HG02943 (cell line): ENCODE data around the gene RAMACL.
"Not testable (repeated sequence)": the region's sequence is repeated elsewhere in the genome, so short reads cannot be mapped to it uniquely, and the experiment has no call there.

Experiments used
- ATAC-seq: cut with Tn5 transposase; IDR thresholded peaks from one replicate; pipeline ENCODE4 v1.9.1; 2021; ENCODE audit warnings: mild to moderate bottlenecking, low read depth, moderate library complexity; ENCODE audit not compliant: unreplicated experiment

The RAMACL gene

DNA sequence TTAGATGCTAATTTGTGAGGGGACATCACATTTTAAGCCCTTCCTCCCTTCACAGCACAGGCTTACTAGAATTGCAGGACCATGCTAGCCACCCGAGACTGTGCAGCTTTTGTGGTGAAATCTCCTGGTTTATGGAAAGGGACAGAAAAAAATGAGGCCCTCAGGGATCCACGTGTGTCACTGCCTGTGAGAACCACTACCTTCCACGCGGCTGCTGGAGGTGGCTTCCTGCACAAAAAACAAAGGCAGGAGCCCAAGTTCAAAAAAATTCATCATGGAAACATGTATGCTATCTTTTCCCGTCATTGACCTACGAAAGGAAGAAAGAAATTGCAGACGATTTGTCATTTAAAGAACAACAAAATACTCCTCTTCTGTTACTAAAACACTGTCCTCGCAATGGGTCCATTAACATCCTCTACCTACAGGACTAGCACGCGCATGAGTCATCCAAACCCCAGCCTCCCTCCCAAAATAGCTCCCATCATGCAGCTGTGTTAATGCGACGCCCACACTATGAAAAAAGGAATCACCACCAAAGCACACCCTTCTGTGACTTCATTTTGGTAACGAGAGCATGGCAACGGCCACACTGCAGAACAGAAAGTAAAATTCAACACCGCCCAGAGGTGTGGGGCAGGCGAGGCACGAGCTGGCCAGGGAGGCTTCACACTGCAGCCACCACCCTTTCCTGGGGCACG lies 45.7 kb downstream of the RAMACL start:
- ATAC-seq: peak; percentile 88

DNA sequence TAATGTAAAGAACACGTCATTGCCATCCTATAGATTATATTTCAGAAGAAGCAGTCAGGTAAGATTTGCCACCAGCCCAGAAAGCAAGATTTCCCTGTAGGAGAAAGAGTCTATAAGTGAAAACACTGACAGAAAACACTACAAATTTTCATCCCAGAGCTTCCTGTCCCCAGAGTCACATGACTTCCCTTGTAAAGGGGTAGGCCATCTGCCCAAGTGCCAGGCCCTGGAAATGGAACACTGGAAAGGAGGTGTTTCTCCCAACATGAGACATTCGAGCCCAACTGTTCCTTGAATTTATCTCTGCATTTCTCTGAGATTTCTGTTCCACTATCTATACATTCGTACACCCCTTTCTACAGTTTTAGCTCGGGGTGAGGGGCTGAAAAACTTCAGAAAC lies 46.9 kb downstream of the RAMACL start:
- no peak for ATAC-seq

GRCh38 chr6:166539011-166539385 lies 47.5 kb downstream of the RAMACL start:
- not testable (repeated sequence) for ATAC-seq

GRCh38 chr6:166538297-166539010 lies 48.0 kb downstream of the RAMACL start:
- no peak for ATAC-seq

DNA sequence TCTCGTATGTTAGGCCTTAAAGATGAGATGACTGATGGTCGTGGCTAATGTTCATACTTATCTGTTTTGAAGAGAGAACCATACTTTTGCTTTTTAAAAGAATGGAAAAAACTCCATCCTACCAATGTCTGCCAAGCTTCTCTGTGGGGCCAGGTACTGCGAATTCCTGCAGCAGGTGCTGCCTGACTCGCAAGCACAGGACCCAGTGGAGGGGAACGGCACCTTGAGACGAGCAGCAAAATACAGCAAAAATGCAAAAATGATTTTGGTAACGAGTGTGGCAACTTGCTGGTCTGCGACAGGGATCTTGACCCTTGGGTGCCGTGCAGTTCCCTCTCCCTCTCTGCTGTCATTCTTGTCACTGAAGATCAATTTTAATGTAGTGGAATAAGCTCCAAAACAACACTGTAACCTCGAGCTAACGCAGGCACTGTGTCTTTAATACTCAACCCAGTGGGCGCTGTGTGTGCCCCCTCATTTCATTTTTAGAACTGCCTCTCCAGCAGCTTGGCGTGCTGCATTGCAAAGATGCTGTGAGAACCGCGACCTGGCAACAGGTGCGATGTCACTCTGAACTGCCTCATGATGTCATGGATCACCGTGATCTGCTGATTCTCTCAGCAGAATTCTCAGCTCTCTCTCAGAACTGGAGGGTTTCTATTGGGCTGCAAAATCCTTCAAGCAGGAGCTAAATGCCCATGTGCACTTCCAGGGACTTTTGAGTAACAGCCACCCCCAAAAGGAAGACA lies 51.6 kb downstream of the RAMACL start:
- ATAC-seq: no peak

DNA sequence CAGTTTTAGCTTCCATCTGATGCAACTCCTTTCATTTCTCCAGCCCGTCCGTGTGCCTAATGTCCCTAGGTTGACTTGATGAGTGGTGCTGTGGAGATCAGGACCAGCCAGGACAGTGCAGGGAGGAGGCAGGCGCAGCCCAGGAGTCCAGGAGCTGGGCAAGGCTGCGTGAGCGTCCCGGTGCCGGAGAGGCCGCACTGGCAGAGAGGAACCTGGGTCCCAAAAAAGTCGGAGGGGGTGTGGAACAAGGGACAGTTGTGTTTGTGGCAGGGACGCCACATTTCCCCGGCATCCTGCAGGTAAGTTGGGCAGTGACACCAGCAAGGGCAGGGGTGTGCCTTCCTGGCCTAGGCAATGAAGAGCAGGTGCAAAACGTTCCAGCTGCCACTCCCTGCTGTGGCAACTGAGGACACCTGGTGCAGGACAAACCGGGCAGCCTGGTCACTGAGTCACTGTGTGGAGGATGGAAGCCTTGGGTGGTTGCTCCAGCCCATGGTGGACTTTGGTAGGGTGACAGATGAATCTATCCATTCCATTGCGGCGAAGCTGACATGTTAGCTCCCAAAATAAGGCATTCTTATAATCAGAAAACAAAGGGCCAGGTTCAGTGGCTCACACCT lies 53.2 kb downstream of the RAMACL start:
- no peak for ATAC-seq
